ENCODE data around the gene PPA2. TPM values are rescaled to one million over a fixed set of nuclear protein-coding genes. Genes with fewer than 3 reads are reported as not detected.

PPA2 gene
- total RNA-seq, 1 experiment from 2014 or later, result 76.4 TPM

DNA sequence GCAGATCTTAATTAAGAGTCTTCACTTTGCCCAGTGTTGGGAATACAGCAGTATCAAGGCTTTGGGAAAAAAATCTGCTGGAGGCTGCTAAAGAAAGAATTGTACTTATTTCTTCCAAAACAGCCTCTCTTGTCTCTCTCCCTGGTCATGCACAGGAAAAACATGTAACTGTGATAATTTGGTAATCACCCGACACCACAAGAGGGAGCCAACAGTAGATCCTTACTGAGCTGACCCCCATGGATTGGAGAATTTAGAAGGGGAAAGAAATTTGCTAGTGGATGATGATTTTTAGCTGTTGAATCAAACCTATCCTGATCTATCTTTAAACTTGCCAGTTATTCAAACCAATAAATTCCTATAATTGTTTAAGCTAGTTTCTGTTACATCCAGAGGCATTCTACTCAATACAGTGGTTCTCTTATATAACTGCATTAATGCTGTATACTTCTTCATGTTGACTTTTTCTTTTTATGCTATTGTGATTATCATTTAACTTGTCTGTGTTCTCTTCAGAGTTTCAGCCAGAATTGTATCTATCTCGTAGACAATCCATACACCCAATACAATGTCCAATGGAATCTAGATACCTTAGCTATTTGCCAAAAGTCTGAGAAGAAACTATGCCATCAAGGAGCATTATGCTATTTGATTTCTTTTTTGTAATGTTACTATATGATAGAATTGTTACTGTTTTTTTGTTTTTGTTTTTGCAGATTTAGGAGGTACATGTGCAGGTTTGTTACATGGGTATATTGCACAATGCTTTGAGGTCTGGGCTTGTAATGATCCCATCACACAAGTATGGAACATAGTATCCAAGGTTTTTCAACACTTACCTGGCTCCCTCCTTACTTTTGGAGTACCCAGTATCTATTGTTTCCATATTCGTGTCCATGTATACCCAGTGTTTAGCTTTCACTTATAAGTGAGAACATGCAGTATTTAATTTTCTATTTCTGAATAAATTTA, 47.2 kb upstream of the PPA2 start:
- H3K27ac Mint-ChIP-seq, result no peak overlapping the region
- Histone ChIP-seq H2BK15ac (ENCODE audit: low read depth, low read length) (no peak overlapping the region), H4K20me1 (ENCODE audit: control insufficient read depth, insufficient read depth, insufficient read length) (no peaks in the 10 kb centered on the region), H3K23me2 (ENCODE audit: insufficient read length, low read depth, low read length, poor library complexity, severe bottlenecking) (no peaks in the 10 kb centered on the region), H3K56ac (ENCODE audit: insufficient read length, low read depth, low read length) (no peak overlapping the region), H3K14ac (ENCODE audit: insufficient read depth, low read length) (no peak overlapping the region), H4K8ac (replicated peaks; ENCODE audit: insufficient read length, low read depth, low read length) (no peak overlapping the region), H2BK20ac (ENCODE audit: low read depth, low read length, poor library complexity, severe bottlenecking) (no peak overlapping the region), H3K9ac (ENCODE audit: extremely low read depth, insufficient read length, low read length) (no peak overlapping the region), H3T11ph (ENCODE audit: low read length) (no peak overlapping the region), H3K79me2 (ENCODE audit: insufficient read depth, low read length) (no peaks in the 10 kb centered on the region), H4K91ac (ENCODE audit: insufficient read length, low read depth, low read length) (no peak overlapping the region), H3K18ac (ENCODE audit: insufficient read length, low read depth, low read length) (no peak overlapping the region), H3K4ac (ENCODE audit: low read depth, low read length) (no peak overlapping the region), H2BK5ac (ENCODE audit: insufficient read length, low read length) (no peak overlapping the region), H3K4me1 (ENCODE audit: insufficient read depth, low read length) (no peaks in the 10 kb centered on the region), H3K27me3 (ENCODE audit: insufficient read depth, low read length) (no peaks in the 10 kb centered on the region), H3K4me2 (ENCODE audit: insufficient read depth, insufficient read length, low read length) (no peak overlapping the region), H2AK5ac (ENCODE audit: insufficient read length, low read length) (no peak overlapping the region), H3K27ac (ENCODE audit: insufficient read length, low read depth, low read length) (no peak overlapping the region), H3K79me1 (ENCODE audit: insufficient read depth, low read depth, low read length, poor library complexity, severe bottlenecking) (no peaks in the 10 kb centered on the region), H2BK120ac (ENCODE audit: low read depth, low read length, poor library complexity, severe bottlenecking) (no peak overlapping the region), H3K23ac (ENCODE audit: insufficient read length, low read depth, low read length) (no peak overlapping the region), H3K9me3 (ENCODE audit: control insufficient read depth, low read depth, low read length) (no peaks in the 10 kb centered on the region), H2AFZ (ENCODE audit: low read length) (no peak overlapping the region), H4K5ac (ENCODE audit: insufficient read length, low read depth, low read length) (no peak overlapping the region), H2BK12ac (ENCODE audit: insufficient read length, low read depth, low read length) (no peak overlapping the region)
- TF ChIP-seq, protein P1, sequence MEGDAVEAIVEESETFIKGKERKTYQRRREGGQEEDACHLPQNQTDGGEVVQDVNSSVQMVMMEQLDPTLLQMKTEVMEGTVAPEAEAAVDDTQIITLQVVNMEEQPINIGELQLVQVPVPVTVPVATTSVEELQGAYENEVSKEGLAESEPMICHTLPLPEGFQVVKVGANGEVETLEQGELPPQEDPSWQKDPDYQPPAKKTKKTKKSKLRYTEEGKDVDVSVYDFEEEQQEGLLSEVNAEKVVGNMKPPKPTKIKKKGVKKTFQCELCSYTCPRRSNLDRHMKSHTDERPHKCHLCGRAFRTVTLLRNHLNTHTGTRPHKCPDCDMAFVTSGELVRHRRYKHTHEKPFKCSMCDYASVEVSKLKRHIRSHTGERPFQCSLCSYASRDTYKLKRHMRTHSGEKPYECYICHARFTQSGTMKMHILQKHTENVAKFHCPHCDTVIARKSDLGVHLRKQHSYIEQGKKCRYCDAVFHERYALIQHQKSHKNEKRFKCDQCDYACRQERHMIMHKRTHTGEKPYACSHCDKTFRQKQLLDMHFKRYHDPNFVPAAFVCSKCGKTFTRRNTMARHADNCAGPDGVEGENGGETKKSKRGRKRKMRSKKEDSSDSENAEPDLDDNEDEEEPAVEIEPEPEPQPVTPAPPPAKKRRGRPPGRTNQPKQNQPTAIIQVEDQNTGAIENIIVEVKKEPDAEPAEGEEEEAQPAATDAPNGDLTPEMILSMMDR (conservative IDR thresholded peaks at IDR 0.05), result peak; percentile 73
- H3K36me3 Mint-ChIP-seq (ENCODE audit: insufficient read depth in 1 of 3, low read depth in 3 of 3), result no peaks in the 10 kb centered on the region
- no peaks in the 10 kb centered on the region for H3K9me3 Mint-ChIP-seq
- H3K27me3 Mint-ChIP-seq (ENCODE audit: low read depth), result peaks cover 23% of the 10 kb centered on the region
- no peak for DNase-seq
- WGBS (ENCODE audit: extremely low coverage, insufficient read length, low lambda C conversion rate), result no CpG with 5 or more reads among the region's 3 CpGs
- H3K4me3 Mint-ChIP-seq, result no peak overlapping the region
- no peaks in the 10 kb centered on the region for H3K4me1 Mint-ChIP-seq

Measured in H9 (cell line).